SU-DHL-6 (cell line): Measurements from ENCODE around the gene FGF10.

Experiments used
- H2AFZ ChIP-seq: fragments of 200-600 bp; sonication (generic); 2 replicates; pipeline ENCODE4 v1.6.1; 2014; ENCODE audit warnings: low read depth, mild to moderate bottlenecking, moderate library complexity, mixed read lengths, antibody characterized with exemption, low read length; ENCODE audit not compliant: severe bottlenecking
- H3F3A ChIP-seq: fragments of 200-600 bp; shearing (Covaris generic); 2 replicates; pipeline ENCODE4 v1.6.0; 2016; ENCODE audit warnings: antibody characterized with exemption, mild to moderate bottlenecking; ENCODE audit not compliant: insufficient read depth
- H3K27ac ChIP-seq: fragments of 200-600 bp; sonication (generic); 2 replicates; pipeline ENCODE4 v1.5.1; 2016; ENCODE audit warnings: low read depth, mild to moderate bottlenecking, low read length, moderate library complexity, mixed read lengths
- H3K27me3 ChIP-seq: fragments of 200-600 bp; sonication (generic), shearing (Covaris generic); 2 replicates; pipeline ENCODE4 v1.6.0; 2014; ENCODE audit warnings: mild to moderate bottlenecking, low read length
- H3K36me3 ChIP-seq: fragments of 200-600 bp; sonication (generic); 2 replicates; pipeline ENCODE4 v1.6.1; 2014; ENCODE audit warnings: mild to moderate bottlenecking, low read length, mixed read lengths
- H3K4me2 ChIP-seq: fragments of 300-600, 200-600 bp; shearing (Covaris generic), sonication (generic); 2 replicates; pipeline ENCODE4 v1.6.0; 2014; ENCODE audit warnings: low read length, low read depth, mild to moderate bottlenecking; ENCODE audit not compliant: poor library complexity, severe bottlenecking
- H3K4me3 ChIP-seq: fragments of 200-600 bp; sonication (generic); 2 replicates; pipeline ENCODE4 v1.5.1; 2014; ENCODE audit warnings: antibody characterized with exemption, low read length, mild to moderate bottlenecking, mixed read lengths; ENCODE audit not compliant: insufficient read depth, poor library complexity, severe bottlenecking
- H3K79me2 ChIP-seq: fragments of 200-600 bp; sonication (generic); 2 replicates; pipeline ENCODE4 v1.6.1; 2014; ENCODE audit warnings: mild to moderate bottlenecking, low read length, moderate library complexity; ENCODE audit not compliant: insufficient read depth
- H3K9ac ChIP-seq: fragments of 200-600 bp; sonication (generic); 2 replicates; pipeline ENCODE4 v1.7.0; 2014; ENCODE audit warnings: mild to moderate bottlenecking, low read length
- H3K9me2 ChIP-seq: fragments of 200-600 bp; sonication (generic); replicated peaks from 2 replicates; pipeline ENCODE4 v1.6.1; 2014; ENCODE audit warnings: low read length; ENCODE audit not compliant: insufficient read depth
- H3K9me3 ChIP-seq: fragments of 200-600 bp; sonication (generic); 2 replicates; pipeline ENCODE4 v1.6.1; 2014; ENCODE audit warnings: low read length, mixed read lengths; ENCODE audit not compliant: insufficient read depth
- H4K20me1 ChIP-seq: fragments of 200-600 bp; sonication (generic); 2 replicates; pipeline ENCODE4 v1.6.1; 2014; ENCODE audit warnings: low read depth, mild to moderate bottlenecking, antibody characterized with exemption, low read length, moderate library complexity, mixed read lengths
- EZH2phosphoT487 ChIP-seq: fragments of 200-600 bp; sonication (generic), shearing (Covaris generic); conservative IDR thresholded peaks from 2 replicates; pipeline ENCODE4 v1.6.1; 2018; ENCODE audit warnings: mild to moderate bottlenecking, antibody characterized with exemption, low read length, moderate library complexity, mixed read lengths
- TF ChIP-seq, protein P1 (sequence below): fragments of 200-600 bp; sonication (generic); IDR thresholded peaks from one replicate; pipeline ENCODE4 v1.5.1; 2017; ENCODE audit warnings: antibody characterized with exemption, mild to moderate bottlenecking, low read length, moderate library complexity; ENCODE audit not compliant: insufficient read depth, poor library complexity, severe bottlenecking

FGF10 gene

DNA sequence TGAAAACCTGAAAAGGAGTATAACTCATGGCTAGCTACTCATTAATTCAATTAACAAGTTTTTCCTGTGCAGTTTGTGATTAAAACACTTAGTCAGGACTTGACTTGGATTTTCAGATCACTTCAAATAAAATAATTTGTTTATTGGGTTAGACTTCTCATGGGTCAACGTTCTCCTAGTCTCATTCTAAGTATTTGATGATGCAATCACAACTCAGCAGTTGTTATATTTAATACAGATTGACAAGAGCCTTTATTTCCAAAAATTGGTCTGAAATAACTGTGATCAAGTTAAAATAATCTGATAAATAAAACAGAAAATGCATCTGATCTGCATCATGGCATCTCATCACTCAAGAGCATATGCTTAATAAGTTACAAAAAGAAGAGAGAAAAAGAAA is 113.9 kb downstream of the FGF10 start:
- H3K9ac ChIP-seq: no peak overlapping the region
- H3K36me3 ChIP-seq: no peaks in the 10 kb centered on the region
- H2AFZ ChIP-seq: no peak overlapping the region
- TF ChIP-seq, protein P1, sequence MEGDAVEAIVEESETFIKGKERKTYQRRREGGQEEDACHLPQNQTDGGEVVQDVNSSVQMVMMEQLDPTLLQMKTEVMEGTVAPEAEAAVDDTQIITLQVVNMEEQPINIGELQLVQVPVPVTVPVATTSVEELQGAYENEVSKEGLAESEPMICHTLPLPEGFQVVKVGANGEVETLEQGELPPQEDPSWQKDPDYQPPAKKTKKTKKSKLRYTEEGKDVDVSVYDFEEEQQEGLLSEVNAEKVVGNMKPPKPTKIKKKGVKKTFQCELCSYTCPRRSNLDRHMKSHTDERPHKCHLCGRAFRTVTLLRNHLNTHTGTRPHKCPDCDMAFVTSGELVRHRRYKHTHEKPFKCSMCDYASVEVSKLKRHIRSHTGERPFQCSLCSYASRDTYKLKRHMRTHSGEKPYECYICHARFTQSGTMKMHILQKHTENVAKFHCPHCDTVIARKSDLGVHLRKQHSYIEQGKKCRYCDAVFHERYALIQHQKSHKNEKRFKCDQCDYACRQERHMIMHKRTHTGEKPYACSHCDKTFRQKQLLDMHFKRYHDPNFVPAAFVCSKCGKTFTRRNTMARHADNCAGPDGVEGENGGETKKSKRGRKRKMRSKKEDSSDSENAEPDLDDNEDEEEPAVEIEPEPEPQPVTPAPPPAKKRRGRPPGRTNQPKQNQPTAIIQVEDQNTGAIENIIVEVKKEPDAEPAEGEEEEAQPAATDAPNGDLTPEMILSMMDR: no peak
- TF ChIP-seq EZH2phosphoT487: no peak
- H3K27me3 ChIP-seq: no peaks in the 10 kb centered on the region
- no peaks in the 10 kb centered on the region for H3K9me2 ChIP-seq
- H3K27ac ChIP-seq: no peak overlapping the region
- no peak overlapping the region for H3K4me3 ChIP-seq
- H3K9me3 ChIP-seq: no peaks in the 10 kb centered on the region
- H3F3A ChIP-seq: no peaks in the 10 kb centered on the region
- H4K20me1 ChIP-seq: no peaks in the 10 kb centered on the region
- no peak overlapping the region for H3K4me2 ChIP-seq
- no peaks in the 10 kb centered on the region for H3K79me2 ChIP-seq

DNA sequence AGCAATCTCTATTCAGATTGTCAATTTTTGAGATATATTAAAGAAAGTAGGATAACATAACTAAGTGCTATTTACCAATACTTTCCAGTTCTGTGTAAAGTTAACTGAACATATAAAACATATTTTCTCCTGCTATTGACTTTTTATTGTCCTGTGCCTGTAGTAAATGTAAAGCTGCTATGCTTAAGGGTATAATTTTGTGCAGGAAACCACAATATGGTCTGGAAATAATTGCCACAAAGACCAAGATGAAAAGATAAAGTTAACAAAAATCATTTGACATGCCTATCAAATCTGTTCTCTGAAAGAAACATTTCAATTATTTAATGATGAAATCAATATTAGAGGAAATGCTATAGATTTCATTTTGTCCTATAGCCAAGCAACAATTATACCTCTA is 121.3 kb downstream of the FGF10 start:
- Histone ChIP-seq H2AFZ (no peak overlapping the region), H4K20me1 (no peaks in the 10 kb centered on the region), H3K9me3 (no peaks in the 10 kb centered on the region), H3K4me2 (no peak overlapping the region), H3F3A (no peaks in the 10 kb centered on the region), H3K27me3 (no peaks in the 10 kb centered on the region), H3K9ac (no peak overlapping the region), H3K36me3 (no peaks in the 10 kb centered on the region), H3K79me2 (no peaks in the 10 kb centered on the region), H3K27ac (no peak overlapping the region), H3K9me2 (no peaks in the 10 kb centered on the region), H3K4me3 (no peak overlapping the region)
- TF ChIP-seq, protein P1: no peak
- no peak for TF ChIP-seq EZH2phosphoT487

DNA sequence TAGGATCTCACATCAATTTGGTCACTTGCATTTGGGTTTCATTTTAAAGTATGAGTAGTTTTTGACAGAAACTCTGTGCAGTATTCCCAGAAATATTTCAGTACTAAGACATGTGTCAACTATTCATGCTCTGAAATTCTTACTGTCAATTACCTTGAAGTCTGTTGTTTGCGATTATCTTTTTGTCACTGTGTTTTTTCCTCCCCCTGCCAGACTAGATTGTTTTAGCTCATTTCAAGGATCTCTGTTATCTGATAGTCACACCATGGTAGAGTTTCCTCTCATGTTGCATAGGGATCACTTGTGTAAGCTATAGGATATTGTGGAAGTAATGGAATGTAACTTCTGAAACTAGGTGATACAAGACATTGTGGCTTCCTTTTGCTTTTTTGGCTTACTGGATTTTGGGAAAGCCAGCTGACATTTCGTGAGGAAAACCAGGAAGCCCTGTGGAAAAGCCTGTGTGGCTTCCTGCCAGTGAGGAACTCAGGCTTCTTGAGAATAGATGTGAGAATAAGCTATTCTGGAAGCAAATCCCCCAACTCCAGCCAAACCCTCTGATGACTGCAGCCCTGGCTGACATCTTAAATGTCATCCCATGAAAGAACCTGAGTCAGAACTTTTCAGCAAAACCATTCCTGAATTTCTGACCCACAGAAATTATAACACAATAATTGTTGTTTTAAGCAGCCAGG is 122.2 kb downstream of the FGF10 start:
- H3K36me3 ChIP-seq: no peaks in the 10 kb centered on the region
- H3K79me2 ChIP-seq: no peaks in the 10 kb centered on the region
- H3K4me3 ChIP-seq: no peak overlapping the region
- H3K27me3 ChIP-seq: no peaks in the 10 kb centered on the region
- no peaks in the 10 kb centered on the region for H3K9me3 ChIP-seq
- no peaks in the 10 kb centered on the region for H3F3A ChIP-seq
- no peak overlapping the region for H3K4me2 ChIP-seq
- H3K27ac ChIP-seq: no peak overlapping the region
- H3K9me2 ChIP-seq: no peaks in the 10 kb centered on the region
- TF ChIP-seq EZH2phosphoT487: no peak
- TF ChIP-seq, protein P1: no peak
- no peaks in the 10 kb centered on the region for H4K20me1 ChIP-seq
- H2AFZ ChIP-seq: no peak overlapping the region
- H3K9ac ChIP-seq: no peak overlapping the region
